Body of pancreas (tissue), 4 donors: ENCODE results near the gene C1QTNF1. TPM values are rescaled to one million over a fixed set of nuclear protein-coding genes. Genes with fewer than 3 reads are reported as not detected.

ENCODE experiments used
- ATAC-seq: fragments of 150-250 bp; one replicate; pipeline ENCODE4 v1.9.1; 2016
- DNase-seq, 4 donors: peaks; one replicate each; pipeline ENCODE4 v3.0.0-alpha.2; 2019
- H3K27ac ChIP-seq, 4 donors: fragments of 200-600 bp; sonication (generic); 1 replicate in 3 of 4; 2 replicates in 1 of 4; pipeline versions ENCODE4 v1.5.1 to v1.6.1; 2016 to 2019; ENCODE audit warnings: mild to moderate bottlenecking in 1 of 4, mixed read lengths in 1 of 4, moderate library complexity in 1 of 4
- H3K27me3 ChIP-seq, 2 donors: fragments of 200-600 bp; sonication (generic); one replicate each; pipeline ENCODE4 v1.6.0; 2016; ENCODE audit warnings: mild to moderate bottlenecking in 1 of 2
- H3K36me3 ChIP-seq, 2 donors: fragments of 200-600 bp; sonication (generic); replicated peaks in 1 of 2; 2 replicates each; pipeline ENCODE4 v1.5.1; 2016; ENCODE audit warnings: low read depth in 2 of 2; ENCODE audit not compliant: insufficient read depth in 1 of 2
- H3K4me1 ChIP-seq: fragments of 200-600 bp; sonication (generic); one replicate; pipeline ENCODE4 v1.6.0; 2016
- H3K4me3 ChIP-seq, 2 donors: fragments of 200-600 bp; sonication (generic); 1 replicate in 1 of 2; 2 replicates in 1 of 2; pipeline ENCODE4 v1.5.1; 2016 to 2019
- H3K9me3 ChIP-seq, 3 donors: fragments of 200-600 bp; sonication (generic); 1 replicate in 2 of 3; 2 replicates in 1 of 3; pipeline ENCODE4 v1.5.1; 2016
- CTCF ChIP-seq, 7 experiments: fragments of 450-650 bp in 4 of 7; fragments of 200-600 bp in 3 of 7; sonication (generic) in 3 of 7; IDR thresholded peaks; one replicate each; pipeline ENCODE4 v1.5.1; 2016 to 2019; ENCODE audit warnings: antibody characterized with exemption in 7 of 7
- POLR2A ChIP-seq, 3 donors: fragments of 450-650 bp; IDR thresholded peaks; one replicate each; pipeline ENCODE4 v1.6.1; 2016; ENCODE audit warnings: antibody characterized with exemption in 3 of 3, mild to moderate bottlenecking in 2 of 3
- WGBS, 2 donors: methylation state at CpG; one replicate each; pipeline ENCODE4 v1.1.5; 2017; 5-methylcytosine and 5-hydroxymethylcytosine counted together
- intact Hi-C: fragments of 100-400 bp; cut with DNase I; formaldehyde crosslinking; loops from one replicate; pipeline ENCODE4 v1.15.1; 2023
- total RNA-seq, 2 donors: library from RNA; depleted of rRNA; stranded (reverse); fragments of >200 nt; gene quantifications; one replicate each; pipeline ENCODE4 v1.1.0, GENCODE V29; 2016

The C1QTNF1 gene
- total RNA-seq, 2 donors from 2014 or later: 8.3 to 50.1 TPM

- Histone ChIP-seq H3K9me3 (no peaks in the 10 kb centered on the region), H3K4me3 (no peak overlapping the region), H3K27me3 (no peaks in the 10 kb centered on the region), H3K4me1 (peaks cover 3% of the 10 kb centered on the region), H3K27ac (no peak overlapping the region), H3K36me3 (no peaks in the 10 kb centered on the region)
- peak; percentile 82 for ATAC-seq
- 1 to 8% methylated on average over 2 to 11 of the region's 11 CpGs for WGBS, 2 donors
- TF ChIP-seq CTCF (IDR thresholded peaks at IDR 0.05) (peak; percentile 79 to 93 (median 86)), POLR2A (IDR thresholded peaks at IDR 0.05) (no peak)
- intact Hi-C loops: no loop called here
- DNase-seq: peak; percentile 72 to 79 (median 75)
These were observed 21.9 kb downstream of the C1QTNF1 start for GRCh38 chr17:79045842-79046196.

- DNase-seq (no peak), ATAC-seq (no peak)
- 44% methylated on average over 14 to 25 of the region's 25 CpGs for WGBS, 2 donors
- H3K4me3 ChIP-seq: no peak overlapping the region
- no peak overlapping the region for H3K27ac ChIP-seq
- TF ChIP-seq CTCF (IDR thresholded peaks at IDR 0.05) (no peak), POLR2A (IDR thresholded peaks at IDR 0.05) (no peak)
- H3K36me3 ChIP-seq: no peaks in the 10 kb centered on the region
- H3K4me1 ChIP-seq: peaks cover 3% of the 10 kb centered on the region
- no peaks in the 10 kb centered on the region for H3K27me3 ChIP-seq
- intact Hi-C loops: no loop called here
- H3K9me3 ChIP-seq: no peaks in the 10 kb centered on the region
These were observed 22.4 kb downstream of the C1QTNF1 start for GRCh38 chr17:79046197-79046915.

- WGBS, 2 donors: 52 to 61% methylated on average over 12 to 13 of the region's 15 CpGs
- intact Hi-C loops: no loop called here
These were observed 22.9 kb downstream of the C1QTNF1 start for GRCh38 chr17:79046916-79047280.

GRCh38 chr17:79047291-79047920 lies 23.4 kb downstream of the C1QTNF1 start:
- no peak for DNase-seq
- no peaks in the 10 kb centered on the region for H3K27me3 ChIP-seq
- no peak overlapping the region for H3K4me3 ChIP-seq
- H3K4me1 ChIP-seq: peaks cover 3% of the 10 kb centered on the region
- no peak overlapping the region for H3K27ac ChIP-seq
- TF ChIP-seq POLR2A (IDR thresholded peaks at IDR 0.05): no peak
- no peaks in the 10 kb centered on the region for H3K9me3 ChIP-seq
- H3K36me3 ChIP-seq: no peaks in the 10 kb centered on the region
- ATAC-seq: no peak
- WGBS, 2 donors: 77 to 83% methylated on average over 25 to 30 of the region's 30 CpGs
- intact Hi-C loops: no loop called here

More at GRCh38 chr17:79046916-79047280, 22.9 kb downstream of the C1QTNF1 start:
- H3K27me3 ChIP-seq: no peaks in the 10 kb centered on the region
- TF ChIP-seq POLR2A (IDR thresholded peaks at IDR 0.05): no peak
- no peak for TF ChIP-seq CTCF (IDR thresholded peaks at IDR 0.05)
- no peaks in the 10 kb centered on the region for H3K36me3 ChIP-seq
- no peaks in the 10 kb centered on the region for H3K9me3 ChIP-seq
- no peak overlapping the region for H3K27ac ChIP-seq
- H3K4me1 ChIP-seq: peaks cover 3% of the 10 kb centered on the region
- ATAC-seq (no peak), DNase-seq (no peak)
- H3K4me3 ChIP-seq: no peak overlapping the region

- ATAC-seq (no peak), DNase-seq (no peak)
- WGBS, 2 donors: 72 to 81% methylated on average over 14 to 39 of the region's 41 CpGs
- intact Hi-C loops: no loop called here
- Histone ChIP-seq H3K36me3 (no peaks in the 10 kb centered on the region), H3K27me3 (no peaks in the 10 kb centered on the region), H3K4me1 (peaks cover 3% of the 10 kb centered on the region), H3K4me3 (no peak overlapping the region), H3K9me3 (no peaks in the 10 kb centered on the region), H3K27ac (no peak overlapping the region)
- TF ChIP-seq CTCF (IDR thresholded peaks at IDR 0.05) (no peak), POLR2A (IDR thresholded peaks at IDR 0.05) (no peak)
These were observed 24.2 kb downstream of the C1QTNF1 start for GRCh38 chr17:79047923-79048825.
